ENCODE measurements around the gene LZTFL1. TPM values are rescaled to one million over a fixed set of nuclear protein-coding genes. Genes with fewer than 3 reads are reported as not detected.

LZTFL1 gene
- total RNA-seq, 3 donors from 2014 or later: 12.6 to 16.5 (median 16.4) TPM

GRCh38 chr3:45790596-45790995, 51.3 kb downstream of the LZTFL1 start:
- Histone ChIP-seq H3K9me3 (peaks cover 2% of the 10 kb centered on the region), H3K4me1 (ENCODE audit: low read depth) (no peaks in the 10 kb centered on the region), H3K4me3 (no peak overlapping the region), H3K36me3 (ENCODE audit: low read depth) (no peaks in the 10 kb centered on the region)
- intact Hi-C loops (cut with DNase I, micrococcal nuclease): no loop called here
- ATAC-seq (no peak), DNase-seq (no peak)
- TF ChIP-seq CTCF (IDR thresholded peaks at IDR 0.05): no peak

GRCh38 chr3:45789235-45789812, 52.6 kb downstream of the LZTFL1 start:
- Histone ChIP-seq H3K4me1 (ENCODE audit: low read depth) (no peaks in the 10 kb centered on the region), H3K4me3 (no peak overlapping the region), H3K36me3 (ENCODE audit: low read depth) (no peaks in the 10 kb centered on the region), H3K9me3 (peaks cover 2% of the 10 kb centered on the region)
- DNase-seq (no peak), ATAC-seq (no peak)
- TF ChIP-seq CTCF (IDR thresholded peaks at IDR 0.05): no peak
- intact Hi-C loops (cut with DNase I, micrococcal nuclease): no loop called here

- peaks cover 2% of the 10 kb centered on the region for H3K9me3 ChIP-seq
Observed at GRCh38 chr3:45787551-45787950, 54.4 kb downstream of the LZTFL1 start.

GRCh38 chr3:45786801-45787495, 55.0 kb downstream of the LZTFL1 start:
- Histone ChIP-seq H3K4me3 (no peak overlapping the region), H3K36me3 (ENCODE audit: low read depth) (no peaks in the 10 kb centered on the region), H3K4me1 (ENCODE audit: low read depth) (no peaks in the 10 kb centered on the region), H3K9me3 (peaks cover 2% of the 10 kb centered on the region)
- no peak for ATAC-seq
- no peak for DNase-seq
- intact Hi-C loops (cut with DNase I, micrococcal nuclease): no loop called here
- TF ChIP-seq CTCF (IDR thresholded peaks at IDR 0.05): no peak

More at GRCh38 chr3:45787551-45787950, 54.4 kb downstream of the LZTFL1 start:
- Histone ChIP-seq H3K4me3 (no peak overlapping the region), H3K36me3 (ENCODE audit: low read depth) (no peaks in the 10 kb centered on the region), H3K4me1 (ENCODE audit: low read depth) (no peaks in the 10 kb centered on the region)
- no peak for ATAC-seq
- TF ChIP-seq CTCF (IDR thresholded peaks at IDR 0.05): no peak
- intact Hi-C loops (cut with DNase I, micrococcal nuclease): no loop called here
- no peak for DNase-seq

- Histone ChIP-seq H3K9me3 (peaks cover 2% of the 10 kb centered on the region), H3K4me1 (ENCODE audit: low read depth) (no peaks in the 10 kb centered on the region), H3K36me3 (ENCODE audit: low read depth) (no peaks in the 10 kb centered on the region), H3K4me3 (no peak overlapping the region)
- no peak for DNase-seq
- no peak for TF ChIP-seq CTCF (IDR thresholded peaks at IDR 0.05)
- ATAC-seq: no peak
- intact Hi-C loops (cut with DNase I, micrococcal nuclease): no loop called here
Observed at GRCh38 chr3:45785605-45786150, 56.2 kb downstream of the LZTFL1 start.
